ENCODE measurements around the gene DMD. TPM values are rescaled to one million over a fixed set of nuclear protein-coding genes. Genes with fewer than 3 reads are reported as not detected.

The DMD gene
- total RNA-seq, 1 experiment from 2014 or later = 47.2 TPM

DNA sequence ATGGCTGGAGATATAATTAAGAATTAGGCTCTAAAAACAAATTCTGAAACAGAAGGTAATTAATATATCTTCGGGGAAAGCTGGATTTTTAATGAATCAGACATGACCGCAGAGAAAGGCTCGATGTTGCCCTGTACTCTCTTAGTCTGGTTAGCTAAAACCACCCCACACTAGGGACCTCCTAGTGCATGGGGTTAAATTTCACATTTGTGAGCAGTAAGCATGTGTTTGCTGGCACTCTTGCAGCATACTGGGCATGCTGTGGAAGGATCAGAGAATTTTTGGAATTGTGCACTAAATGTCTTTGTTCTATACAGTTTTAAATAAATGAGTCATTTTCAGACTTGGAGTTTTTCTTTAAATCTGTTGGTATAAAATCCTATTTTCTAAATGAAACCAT is 1663.9 kb downstream of the DMD start:
- Mint-ChIP-seq H3K9me3 (ENCODE audit: unreplicated experiment) (no peaks in the 10 kb centered on the region), H3K36me3 (ENCODE audit: insufficient read depth, unreplicated experiment) (peaks cover 6% of the 10 kb centered on the region), H3K27ac (ENCODE audit: unreplicated experiment) (no peak overlapping the region), H3K27me3 (ENCODE audit: insufficient read depth, unreplicated experiment) (no peaks in the 10 kb centered on the region), H3K4me3 (ENCODE audit: unreplicated experiment) (no peak overlapping the region), H3K4me1 (ENCODE audit: low read depth, unreplicated experiment) (no peaks in the 10 kb centered on the region)
- ChIA-PET POLR2A (no interaction called here), CTCF (no interaction called here)
- no peaks in the 10 kb centered on the region for H3K36me3 ChIP-seq (ENCODE audit: control insufficient read depth, insufficient read depth, low read length)
- no peaks in the 10 kb centered on the region for H3K27me3 ChIP-seq (replicated peaks; ENCODE audit: control insufficient read depth, insufficient read depth, low read length)
- TF ChIP-seq, protein P1, sequence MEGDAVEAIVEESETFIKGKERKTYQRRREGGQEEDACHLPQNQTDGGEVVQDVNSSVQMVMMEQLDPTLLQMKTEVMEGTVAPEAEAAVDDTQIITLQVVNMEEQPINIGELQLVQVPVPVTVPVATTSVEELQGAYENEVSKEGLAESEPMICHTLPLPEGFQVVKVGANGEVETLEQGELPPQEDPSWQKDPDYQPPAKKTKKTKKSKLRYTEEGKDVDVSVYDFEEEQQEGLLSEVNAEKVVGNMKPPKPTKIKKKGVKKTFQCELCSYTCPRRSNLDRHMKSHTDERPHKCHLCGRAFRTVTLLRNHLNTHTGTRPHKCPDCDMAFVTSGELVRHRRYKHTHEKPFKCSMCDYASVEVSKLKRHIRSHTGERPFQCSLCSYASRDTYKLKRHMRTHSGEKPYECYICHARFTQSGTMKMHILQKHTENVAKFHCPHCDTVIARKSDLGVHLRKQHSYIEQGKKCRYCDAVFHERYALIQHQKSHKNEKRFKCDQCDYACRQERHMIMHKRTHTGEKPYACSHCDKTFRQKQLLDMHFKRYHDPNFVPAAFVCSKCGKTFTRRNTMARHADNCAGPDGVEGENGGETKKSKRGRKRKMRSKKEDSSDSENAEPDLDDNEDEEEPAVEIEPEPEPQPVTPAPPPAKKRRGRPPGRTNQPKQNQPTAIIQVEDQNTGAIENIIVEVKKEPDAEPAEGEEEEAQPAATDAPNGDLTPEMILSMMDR (IDR thresholded peaks at IDR 0.05; ENCODE audit: insufficient read depth in 1 of 2, low read depth in 1 of 2, low read length in 1 of 2, severe bottlenecking in 1 of 2, unreplicated experiment in 1 of 2) = no peak
- peaks cover 4% of the 10 kb centered on the region; the same call in 1 of the 2 replicates for H3K4me1 ChIP-seq
- H3K9me3 ChIP-seq = no peaks in the 10 kb centered on the region
- intact Hi-C loops (cut with micrococcal nuclease; ENCODE audit: unreplicated experiment) = loop anchor here (10.0 kb wide), 2 partner anchors 107 to 273 kb away; no protein-coding TSS in a partner anchor
- no peak for DNase-seq
- BruUV-seq (replicated peaks) = no TSS peak
- H3K4me3 ChIP-seq (ENCODE audit: low read depth, low read length) = no peak overlapping the region

DNA sequence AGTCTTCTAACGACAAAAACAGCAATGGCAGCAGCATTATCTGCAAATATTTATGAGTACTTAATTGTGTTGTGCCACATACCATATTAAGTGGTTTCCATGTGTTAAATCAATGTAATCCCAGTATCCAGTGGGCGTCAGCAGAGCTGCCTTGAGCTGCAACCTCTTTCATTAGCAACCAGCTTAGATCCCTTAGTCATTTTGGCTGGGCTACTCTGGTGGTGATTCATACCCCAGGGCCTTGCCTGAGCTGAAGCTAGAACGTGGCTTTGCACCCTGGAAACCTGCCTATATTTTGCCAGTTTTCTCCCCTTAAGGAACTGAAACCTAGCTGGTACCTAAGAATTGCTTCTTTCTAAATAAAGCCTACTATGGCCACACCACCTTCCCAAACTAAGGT is 1665.2 kb downstream of the DMD start:
- BruUV-seq (replicated peaks) = no TSS peak
- intact Hi-C loops (cut with micrococcal nuclease; ENCODE audit: unreplicated experiment) = loop anchor here (10.0 kb wide), 2 partner anchors 109 to 271 kb away; no protein-coding TSS in a partner anchor
- Mint-ChIP-seq H3K36me3 (ENCODE audit: insufficient read depth, unreplicated experiment) (peaks cover 6% of the 10 kb centered on the region), H3K27ac (ENCODE audit: unreplicated experiment) (no peak overlapping the region), H3K9me3 (ENCODE audit: unreplicated experiment) (no peaks in the 10 kb centered on the region), H3K27me3 (ENCODE audit: insufficient read depth, unreplicated experiment) (no peaks in the 10 kb centered on the region), H3K4me3 (ENCODE audit: unreplicated experiment) (no peak overlapping the region), H3K4me1 (ENCODE audit: low read depth, unreplicated experiment) (no peaks in the 10 kb centered on the region)
- Histone ChIP-seq H3K27me3 (replicated peaks; ENCODE audit: control insufficient read depth, insufficient read depth, low read length) (no peaks in the 10 kb centered on the region), H3K4me1 (peaks cover 4% of the 10 kb centered on the region; the same call in 1 of the 2 replicates), H3K9me3 (no peaks in the 10 kb centered on the region), H3K36me3 (ENCODE audit: control insufficient read depth, insufficient read depth, low read length) (no peaks in the 10 kb centered on the region), H3K4me3 (ENCODE audit: low read depth, low read length) (no peak overlapping the region)
- no peak for DNase-seq
- TF ChIP-seq, protein P1 (IDR thresholded peaks at IDR 0.05; ENCODE audit: insufficient read depth in 1 of 2, low read depth in 1 of 2, low read length in 1 of 2, severe bottlenecking in 1 of 2, unreplicated experiment in 1 of 2) = no peak
- ChIA-PET POLR2A (no interaction called here), CTCF (no interaction called here)

DNA sequence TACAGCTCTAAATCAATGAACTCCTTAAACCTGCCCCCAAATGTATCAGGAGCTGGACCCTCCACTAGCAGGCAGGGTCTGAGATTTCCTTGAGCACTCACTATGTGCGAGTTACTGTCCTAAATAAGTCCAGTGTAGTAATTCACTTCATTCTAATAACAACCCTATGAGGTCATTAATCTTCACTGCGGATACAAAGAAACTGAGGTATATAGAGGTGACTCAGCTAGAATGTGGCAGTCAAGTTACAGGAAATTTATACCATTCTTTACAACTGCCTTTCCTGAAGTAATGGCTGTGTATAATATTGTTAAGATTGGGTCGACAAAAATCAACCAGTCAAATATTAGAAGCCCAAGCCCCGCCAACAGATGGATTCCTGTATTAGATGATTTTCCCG is 1665.6 kb downstream of the DMD start:
- Mint-ChIP-seq H3K4me1 (ENCODE audit: low read depth, unreplicated experiment) (no peaks in the 10 kb centered on the region), H3K27me3 (ENCODE audit: insufficient read depth, unreplicated experiment) (no peaks in the 10 kb centered on the region), H3K4me3 (ENCODE audit: unreplicated experiment) (no peak overlapping the region), H3K9me3 (ENCODE audit: unreplicated experiment) (no peaks in the 10 kb centered on the region), H3K27ac (ENCODE audit: unreplicated experiment) (no peak overlapping the region), H3K36me3 (ENCODE audit: insufficient read depth, unreplicated experiment) (peaks cover 6% of the 10 kb centered on the region)
- H3K36me3 ChIP-seq (ENCODE audit: control insufficient read depth, insufficient read depth, low read length) = no peaks in the 10 kb centered on the region
- BruUV-seq (replicated peaks) = no TSS peak
- H3K9me3 ChIP-seq = no peaks in the 10 kb centered on the region
- peaks cover 4% of the 10 kb centered on the region; the same call in 1 of the 2 replicates for H3K4me1 ChIP-seq
- POLR2A ChIA-PET = no interaction called here
- no peaks in the 10 kb centered on the region for H3K27me3 ChIP-seq (replicated peaks; ENCODE audit: control insufficient read depth, insufficient read depth, low read length)
- TF ChIP-seq, protein P1 (IDR thresholded peaks at IDR 0.05; ENCODE audit: insufficient read depth in 1 of 2, low read depth in 1 of 2, low read length in 1 of 2, severe bottlenecking in 1 of 2, unreplicated experiment in 1 of 2) = no peak
- CTCF ChIA-PET = no interaction called here
- H3K4me3 ChIP-seq (ENCODE audit: low read depth, low read length) = no peak overlapping the region
- DNase-seq = no peak
- intact Hi-C loops (cut with micrococcal nuclease; ENCODE audit: unreplicated experiment) = loop anchor here (10.0 kb wide), 2 partner anchors 109 to 271 kb away; no protein-coding TSS in a partner anchor

All from Caco-2 (cell line).